GM19324 (cell line): ENCODE measurements around the gene SMIM32.
A peak's percentile ranks its signal among the peaks of the same experiment; 100 is the strongest.

Experiments used
- ATAC-seq: cut with Tn5 transposase; IDR thresholded peaks from one replicate; pipeline ENCODE4 v1.9.1; 2021; ENCODE audit warnings: mild to moderate bottlenecking, moderate library complexity; ENCODE audit not compliant: unreplicated experiment, low FRiP score

Gene SMIM32

GRCh38 chr5:136192526-136193321, at the start of gene SMIM32:
SMIM32 (minus strand) TSS chr5:136193162; CDS start chr5:136192524, 638 bp downstream.
- no peak for ATAC-seq

GRCh38 chr5:136242611-136243010, 49.6 kb upstream of the SMIM32 start:
- peak; percentile 41 for ATAC-seq

- ATAC-seq, result peak; percentile 60
Observed at GRCh38 chr5:136242136-136242535, 49.2 kb upstream of the SMIM32 start.

GRCh38 chr5:136240894-136241293, 47.9 kb upstream of the SMIM32 start:
- no peak for ATAC-seq

GRCh38 chr5:136236479-136237083, 43.6 kb upstream of the SMIM32 start:
- ATAC-seq, result no peak

- ATAC-seq, result no peak
Observed at GRCh38 chr5:136235321-136235720, 42.4 kb upstream of the SMIM32 start.

GRCh38 chr5:136232316-136232715, 39.4 kb upstream of the SMIM32 start:
- no peak for ATAC-seq

- ATAC-seq, result no peak
Observed at GRCh38 chr5:136230176-136230575, 37.2 kb upstream of the SMIM32 start.

GRCh38 chr5:136228136-136228757, 35.3 kb upstream of the SMIM32 start:
- ATAC-seq, result no peak

- ATAC-seq, result no peak
Observed at GRCh38 chr5:136226401-136226800, 33.4 kb upstream of the SMIM32 start.

- ATAC-seq, result no peak
Observed at GRCh38 chr5:136225796-136226195, 32.8 kb upstream of the SMIM32 start.

- no peak for ATAC-seq
Observed at GRCh38 chr5:136222580-136223235, 29.7 kb upstream of the SMIM32 start.

GRCh38 chr5:136221340-136221739, 28.4 kb upstream of the SMIM32 start:
- ATAC-seq, result no peak

GRCh38 chr5:136216230-136216629, 23.3 kb upstream of the SMIM32 start:
- ATAC-seq, result no peak

- no peak for ATAC-seq
Observed at GRCh38 chr5:136215812-136216211, 22.9 kb upstream of the SMIM32 start.

- ATAC-seq, result no peak
Observed at GRCh38 chr5:136213919-136214493, 21.0 kb upstream of the SMIM32 start.

GRCh38 chr5:136212252-136212721, 19.3 kb upstream of the SMIM32 start:
- ATAC-seq, result no peak

GRCh38 chr5:136211282-136212040, 18.5 kb upstream of the SMIM32 start:
- ATAC-seq, result no peak

GRCh38 chr5:136210259-136210658, 17.3 kb upstream of the SMIM32 start:
- ATAC-seq, result no peak

- ATAC-seq, result no peak
Observed at GRCh38 chr5:136209346-136209910, 16.5 kb upstream of the SMIM32 start.
